NCI-H446 (cell line): ENCODE data around the gene CYTIP.

ENCODE experiments used
- DNase-seq, 2 experiments: peaks; one replicate each; lab custom pipeline; 2025; lab: John Stamatoyannopoulos, UW

Gene CYTIP

DNA sequence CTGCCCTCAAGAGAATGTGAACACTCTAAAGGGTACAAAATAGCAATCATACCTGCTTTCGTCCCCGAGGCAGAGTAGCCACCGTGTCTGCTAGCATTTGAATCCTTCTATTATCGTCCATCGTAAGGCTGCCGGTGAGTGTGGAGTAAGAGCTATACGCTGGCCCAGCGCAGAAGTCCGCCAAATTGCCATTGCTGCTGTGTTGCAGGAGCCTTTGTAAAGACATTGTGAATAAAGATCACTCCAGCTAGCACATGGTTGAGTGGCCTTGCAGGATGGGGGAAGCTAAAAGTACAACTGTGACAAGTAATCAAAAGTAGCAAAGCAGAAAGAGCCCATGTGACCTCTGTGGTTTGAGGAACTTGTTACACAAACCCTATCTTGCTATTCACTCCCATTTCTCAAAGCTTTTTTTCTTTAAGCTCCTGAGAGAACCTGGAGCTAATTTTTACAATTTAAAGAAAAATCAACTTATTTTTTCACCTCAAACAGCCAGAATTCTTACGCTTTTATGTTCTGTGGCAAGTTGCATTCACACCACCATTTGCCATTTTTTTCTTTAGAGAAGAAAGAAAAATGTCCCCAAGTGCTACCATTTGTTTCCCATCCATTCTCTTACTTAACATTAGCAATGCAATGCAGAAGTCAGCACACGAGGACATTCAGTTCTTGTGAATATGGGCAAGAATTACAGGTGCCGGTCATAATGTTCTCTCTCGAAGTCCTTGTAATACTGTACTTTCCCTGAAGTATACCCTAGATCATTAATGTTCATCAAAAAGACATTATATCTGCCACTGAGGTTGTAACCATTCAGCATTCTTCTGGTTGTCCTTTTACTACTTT, at the start of gene CYTIP:
CYTIP (minus strand) TSS at position 295 of the 846 bp plus-strand sequence; CDS start at position 226, 69 bp downstream.
- DNase-seq, result no peak

DNA sequence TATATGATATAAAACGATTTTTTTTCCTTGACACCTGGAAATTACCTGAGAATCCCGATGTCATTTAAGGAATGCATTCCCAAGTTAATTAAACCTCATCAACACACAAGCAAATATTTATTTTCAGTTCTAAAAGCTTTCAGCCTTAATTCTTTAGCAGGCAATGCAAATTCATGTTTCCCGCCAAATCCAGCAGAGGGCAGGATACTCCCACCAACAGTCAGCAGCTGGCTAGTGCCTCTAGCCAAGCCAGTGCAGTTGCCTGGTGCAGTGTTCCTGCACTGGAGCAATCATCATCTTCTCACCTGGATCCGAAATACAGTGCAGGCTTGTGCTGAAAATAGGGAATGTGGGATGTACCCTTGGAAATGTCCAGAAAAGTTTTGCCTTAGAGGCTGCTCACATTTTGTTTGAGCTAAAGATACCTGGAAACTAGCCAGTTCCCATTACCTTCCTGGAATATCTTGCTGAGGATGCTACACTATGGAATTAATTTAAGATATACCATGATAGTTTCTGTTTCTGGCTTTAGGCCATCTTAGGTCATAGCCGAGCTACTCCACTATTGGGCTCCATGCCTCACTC, 48.4 kb upstream of the CYTIP start:
- DNase-seq, result peak; percentile 29 to 77

DNA sequence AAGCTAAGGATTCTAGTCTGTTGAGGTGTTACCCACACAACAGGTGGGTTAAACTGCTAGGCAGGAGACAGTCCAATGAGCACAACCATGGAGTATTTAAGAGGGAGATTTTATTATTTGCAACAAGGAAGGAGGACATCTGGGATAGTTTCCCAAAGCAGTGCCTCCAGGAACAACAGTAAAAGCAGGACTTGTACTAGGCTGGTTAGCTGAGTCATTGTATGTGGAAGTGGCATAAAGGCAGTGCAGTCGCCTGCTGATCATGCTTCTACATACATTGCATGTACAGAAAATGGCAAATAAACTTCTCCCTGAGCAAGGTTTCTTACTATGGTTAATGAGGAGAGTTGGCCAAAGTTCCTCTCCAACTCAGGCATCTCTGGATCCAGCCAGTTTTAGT, 46.1 kb upstream of the CYTIP start:
- DNase-seq, result no peak

DNA sequence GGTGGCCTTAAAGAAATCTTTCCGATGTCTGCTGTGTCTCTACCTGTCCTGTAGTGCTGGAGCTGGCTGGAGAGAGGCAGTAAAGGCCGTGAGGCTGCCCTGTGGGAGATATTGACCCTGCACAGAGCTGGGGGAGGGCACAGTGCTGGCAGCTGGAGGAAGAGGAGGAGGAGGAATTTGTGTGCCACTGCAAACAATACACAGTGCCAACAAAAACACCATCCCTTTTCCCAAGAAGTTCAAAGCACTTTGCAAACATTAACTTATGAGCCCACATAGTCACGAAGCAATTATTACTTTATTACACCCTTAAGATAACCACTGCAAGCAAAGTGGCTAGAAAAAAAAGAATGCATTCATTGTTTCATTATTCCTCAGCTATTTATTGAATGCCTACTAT, 45.0 kb upstream of the CYTIP start:
- no peak for DNase-seq

DNA sequence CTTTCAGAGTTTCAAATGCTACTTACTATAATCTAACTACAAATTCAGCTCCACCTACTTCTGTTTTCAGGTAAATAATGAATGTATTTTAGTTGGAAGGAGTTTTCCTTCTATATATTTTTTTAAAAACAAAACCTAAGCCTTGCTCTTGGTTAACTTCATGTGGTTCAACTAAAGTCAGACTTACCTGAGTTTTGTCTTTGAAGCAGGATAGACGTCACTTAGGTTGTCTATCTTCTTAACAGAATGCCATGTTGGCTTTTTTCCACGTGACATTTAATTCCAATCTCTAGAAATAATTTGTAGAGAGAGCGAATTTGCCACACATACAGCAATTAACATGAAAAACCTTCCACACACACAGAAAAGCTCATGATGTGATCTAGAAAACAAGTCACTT, 43.9 kb upstream of the CYTIP start:
- DNase-seq, result no peak

DNA sequence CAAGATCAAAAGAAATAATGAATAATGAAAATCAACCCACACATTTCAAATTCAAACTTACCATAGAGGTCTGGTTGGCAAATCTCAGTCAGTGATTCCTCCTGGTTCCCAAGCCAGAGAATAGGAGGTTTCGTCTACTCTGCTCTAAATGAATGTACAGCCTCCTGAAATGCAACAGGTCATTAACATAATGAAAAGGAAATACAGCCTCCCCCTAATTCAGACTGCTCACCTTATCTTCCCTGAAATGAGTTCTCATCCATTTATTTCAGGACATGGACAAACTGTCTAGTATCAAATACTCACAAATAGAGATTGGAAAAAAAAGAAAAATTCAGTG, 43.4 kb upstream of the CYTIP start:
- DNase-seq, result no peak

DNA sequence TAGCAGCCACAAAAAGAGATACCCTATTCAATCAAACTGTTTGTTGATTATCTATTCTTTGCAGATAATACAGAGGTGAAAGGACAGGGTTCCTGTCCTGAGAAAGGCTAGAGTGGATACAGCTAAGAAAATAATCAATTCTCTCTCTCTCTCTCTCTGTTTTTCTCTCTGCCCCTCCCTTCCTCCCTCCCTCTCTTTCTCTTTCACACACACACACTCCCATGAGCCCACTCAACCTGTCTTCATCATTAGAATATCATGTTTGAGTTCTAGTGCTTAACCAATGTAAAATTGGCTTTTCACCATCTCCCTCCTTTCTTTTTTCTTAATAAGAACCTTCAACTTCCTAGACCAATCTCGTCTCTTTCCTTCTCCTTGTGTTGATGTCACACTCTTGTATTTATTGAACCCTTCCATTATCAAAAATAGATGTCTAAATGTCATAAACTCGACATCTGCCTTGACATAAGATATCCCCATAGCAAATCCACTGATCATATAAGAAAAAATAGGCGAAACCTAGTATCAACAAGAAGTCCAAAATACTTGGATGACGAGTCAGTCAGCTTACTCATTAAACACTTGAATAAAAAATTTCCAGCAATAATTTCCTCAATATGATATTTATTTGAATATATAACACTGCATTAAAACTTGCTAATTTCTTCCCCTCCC, 42.8 kb upstream of the CYTIP start:
- DNase-seq, result no peak

DNA sequence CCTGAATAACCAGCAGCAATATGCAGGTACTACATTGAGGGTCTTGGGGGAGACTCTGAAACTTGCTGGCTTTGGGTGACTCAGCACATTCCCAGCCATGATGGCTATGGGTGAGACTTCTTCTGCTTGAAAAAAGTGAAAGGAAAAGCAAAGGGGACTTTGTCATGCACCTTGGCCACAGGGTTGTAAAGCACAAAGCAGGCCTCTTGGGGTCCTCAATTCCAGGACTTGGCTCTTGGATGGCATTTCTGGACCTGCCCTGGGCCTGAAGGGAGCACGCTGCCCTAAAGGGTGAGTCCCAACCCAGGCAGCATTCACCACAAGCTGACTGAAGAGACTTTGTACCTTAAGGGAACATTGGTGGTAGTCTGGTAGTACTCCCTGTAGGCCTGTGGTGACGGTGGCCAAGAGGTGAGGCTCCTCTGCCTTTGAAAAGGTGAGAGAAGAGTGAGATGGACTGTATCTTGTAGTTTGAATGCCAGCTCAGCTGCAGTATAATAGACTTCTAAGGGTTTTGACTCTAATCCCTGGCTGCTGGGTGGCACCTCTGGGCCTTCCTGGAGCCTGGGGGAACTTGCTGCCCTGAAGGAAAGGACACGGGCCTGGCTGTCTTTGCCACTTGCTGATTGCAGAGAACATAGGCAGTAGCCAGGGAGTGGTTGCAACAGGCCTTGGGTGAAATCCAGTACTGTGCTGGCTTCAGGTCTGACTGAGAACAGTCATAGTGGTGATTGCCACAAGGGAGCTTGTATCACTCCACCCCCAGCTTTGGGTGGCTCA, 36.5 kb upstream of the CYTIP start:
- DNase-seq, result no peak

DNA sequence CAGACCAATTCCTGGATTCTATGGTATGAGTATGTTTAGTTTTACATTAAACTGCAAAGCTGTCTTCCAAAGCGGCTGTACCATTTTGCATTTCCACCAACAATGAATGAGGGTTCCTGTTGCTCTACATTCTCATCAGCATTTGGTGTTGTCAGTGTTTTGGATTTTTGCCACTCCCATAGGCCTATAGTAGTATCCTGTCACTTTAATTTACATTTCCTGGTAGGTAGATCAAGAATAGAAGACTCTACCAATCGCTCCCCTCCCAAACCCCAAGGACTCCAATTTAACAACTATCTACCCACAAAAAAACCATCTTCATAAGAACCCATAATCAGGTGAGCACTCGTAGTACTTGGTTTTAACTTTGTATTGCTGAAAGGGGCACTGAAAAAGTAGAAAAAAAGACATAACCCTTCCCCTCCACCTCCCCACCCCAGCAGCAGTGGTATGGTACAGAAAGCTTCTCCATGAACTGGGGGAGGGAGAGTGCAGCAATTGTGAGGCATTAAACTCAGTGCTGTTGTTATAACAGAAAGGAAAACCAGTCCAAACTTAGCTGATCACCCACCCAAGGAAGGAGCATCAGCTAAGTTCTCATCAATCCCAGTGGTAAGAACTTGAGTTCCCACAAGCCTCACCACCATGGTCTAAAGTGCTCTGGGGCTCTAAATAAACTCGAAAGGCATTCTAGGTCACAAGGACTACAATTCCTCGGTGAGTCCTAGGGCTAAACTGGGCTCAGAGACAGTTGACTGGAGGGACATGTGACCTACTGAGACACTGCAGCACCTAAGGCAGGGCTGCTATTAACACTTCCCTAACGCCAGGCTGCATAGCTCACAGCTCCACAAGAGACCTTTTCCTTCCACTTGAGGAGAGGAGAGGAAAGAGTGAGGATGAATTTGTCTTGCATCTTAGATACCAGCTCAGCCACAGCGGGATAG, 35.5 kb upstream of the CYTIP start:
- no peak for DNase-seq

DNA sequence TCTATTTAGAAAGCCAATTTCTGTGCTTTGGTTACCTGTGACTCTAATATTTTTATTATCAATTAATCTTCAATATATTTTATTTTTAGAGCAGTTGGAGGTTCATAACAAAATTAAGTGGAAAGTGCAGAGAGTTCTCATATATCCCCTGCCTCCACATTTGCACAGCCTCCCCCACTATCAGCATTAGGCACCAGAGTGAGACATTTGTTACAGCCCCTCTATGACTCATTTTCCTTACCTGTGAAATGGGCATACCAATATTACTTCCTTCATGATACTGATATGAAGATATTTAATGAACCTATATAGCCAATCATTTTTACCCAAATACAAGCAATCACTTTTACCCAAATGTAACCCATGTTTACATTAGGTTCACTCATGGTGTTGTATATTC, 34.0 kb upstream of the CYTIP start:
- DNase-seq, result no peak

DNA sequence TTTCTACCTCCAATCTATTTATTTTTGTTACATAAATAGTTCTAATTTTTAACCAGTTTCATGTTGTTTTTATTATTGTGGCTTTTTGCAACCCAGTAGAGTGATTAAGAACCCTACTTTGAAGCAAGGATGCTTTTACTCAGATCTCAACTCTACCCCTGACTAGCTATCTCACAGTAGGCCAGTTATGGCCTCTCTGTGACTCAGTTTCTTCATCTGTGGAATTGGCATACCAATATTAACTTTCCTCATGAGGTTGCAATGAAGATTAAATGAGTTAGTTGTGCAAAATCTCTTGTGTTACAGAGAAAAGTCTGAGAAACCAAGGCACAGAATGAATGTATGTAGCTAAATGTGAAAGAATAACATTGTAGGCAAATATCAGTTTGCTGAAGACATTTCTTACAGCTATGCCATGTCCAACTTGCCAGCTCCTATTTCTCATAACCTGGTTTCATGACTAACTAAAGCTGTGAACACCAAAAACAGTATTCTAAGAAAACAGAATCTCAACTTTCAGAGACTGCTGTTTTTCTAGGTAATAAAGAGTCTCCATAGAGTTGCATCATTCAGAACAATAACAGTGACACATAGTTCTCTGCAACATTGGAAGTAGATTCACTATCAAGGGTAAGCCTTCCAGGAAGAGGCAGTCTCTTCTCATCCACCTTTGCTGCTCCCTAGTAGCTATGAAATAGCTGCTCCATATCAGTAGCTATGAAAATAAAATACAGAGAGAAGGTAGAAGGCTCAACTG, 33.2 kb upstream of the CYTIP start:
- DNase-seq, result no peak

DNA sequence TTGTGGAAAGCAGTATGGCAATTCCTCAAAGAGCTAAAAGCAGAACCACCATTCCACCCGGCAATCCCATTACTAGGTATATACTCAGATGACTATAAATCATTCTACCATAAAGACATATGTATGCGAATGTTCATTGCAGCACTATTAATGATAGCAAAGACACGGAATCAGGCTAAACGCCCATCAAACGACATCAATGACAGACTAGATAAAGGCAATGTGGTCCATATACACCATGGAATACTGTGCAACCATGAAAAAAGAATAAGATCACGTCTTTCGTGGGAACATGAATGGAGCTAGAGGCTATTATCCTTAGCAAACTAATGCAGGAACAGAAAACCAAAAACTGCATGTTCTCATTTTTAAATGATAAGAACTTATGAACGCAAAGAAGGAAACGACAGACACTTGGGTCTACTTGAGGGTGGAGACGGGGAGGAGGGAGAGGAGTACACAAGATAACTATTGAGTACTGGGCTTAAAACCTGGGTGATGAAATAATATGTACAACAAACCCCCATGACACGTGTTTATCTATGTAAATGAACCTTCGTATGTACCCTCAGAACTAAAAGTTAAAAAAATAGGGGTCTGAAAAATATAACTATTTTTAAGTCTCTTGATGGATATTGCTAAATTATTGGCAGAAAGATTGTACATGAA, 32.0 kb upstream of the CYTIP start:
- DNase-seq, result no peak

DNA sequence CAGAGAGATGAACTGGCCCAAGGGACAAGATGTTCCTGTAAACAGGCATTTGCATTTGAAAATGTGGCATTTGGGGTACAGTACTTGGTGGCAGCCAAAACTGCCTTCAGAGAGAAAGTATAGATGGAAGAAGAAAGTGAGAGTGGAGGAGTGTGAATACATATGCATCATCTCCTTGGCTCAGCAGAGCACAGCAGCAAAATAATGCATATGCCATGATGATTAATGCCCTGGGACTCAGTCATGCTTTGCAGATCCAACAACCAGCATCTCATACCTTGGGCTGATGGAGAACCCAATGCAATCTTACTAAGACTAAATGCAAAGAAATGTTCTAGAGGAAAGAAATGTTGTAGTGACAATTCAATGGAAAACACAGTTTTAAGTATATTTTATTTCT, 29.7 kb upstream of the CYTIP start:
- no peak for DNase-seq

DNA sequence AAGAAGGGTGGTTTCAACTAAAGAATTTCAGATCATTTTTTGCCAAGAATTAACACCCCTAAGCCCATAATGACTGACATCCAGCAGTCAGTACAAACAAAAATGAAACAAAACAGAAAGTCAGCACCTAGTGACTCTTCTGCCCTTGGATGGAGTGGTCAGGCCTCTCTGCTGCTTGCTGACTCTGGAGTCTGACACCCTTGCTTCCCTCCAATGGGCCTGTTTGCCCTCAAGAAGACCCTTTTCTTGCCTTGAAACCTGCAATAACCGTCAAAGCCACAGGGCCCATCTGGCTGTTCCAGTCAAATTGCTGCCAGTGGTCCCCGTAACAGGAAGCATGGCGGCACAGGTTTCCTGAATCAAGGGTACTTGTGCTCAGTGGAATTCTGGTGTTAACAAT, 27.2 kb upstream of the CYTIP start:
- no peak for DNase-seq

DNA sequence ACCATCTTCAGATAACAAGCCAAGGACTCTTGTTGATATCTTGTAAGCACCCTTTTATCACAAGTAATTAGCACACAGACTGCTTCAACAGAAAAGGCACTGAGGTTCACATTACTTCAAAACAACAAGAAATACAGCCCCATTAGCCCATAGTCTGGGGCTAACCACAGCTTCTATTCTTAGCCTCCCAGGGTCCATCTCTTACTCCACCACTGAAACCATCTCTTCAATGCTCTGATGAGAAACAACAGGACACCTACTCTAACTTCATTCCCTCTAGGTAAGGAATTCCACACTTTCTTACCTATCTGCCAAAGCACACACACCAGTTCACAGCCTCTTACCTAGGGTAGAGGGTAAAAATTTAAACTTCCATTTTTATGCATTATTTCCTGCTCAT, 26.4 kb upstream of the CYTIP start:
- no peak for DNase-seq

DNA sequence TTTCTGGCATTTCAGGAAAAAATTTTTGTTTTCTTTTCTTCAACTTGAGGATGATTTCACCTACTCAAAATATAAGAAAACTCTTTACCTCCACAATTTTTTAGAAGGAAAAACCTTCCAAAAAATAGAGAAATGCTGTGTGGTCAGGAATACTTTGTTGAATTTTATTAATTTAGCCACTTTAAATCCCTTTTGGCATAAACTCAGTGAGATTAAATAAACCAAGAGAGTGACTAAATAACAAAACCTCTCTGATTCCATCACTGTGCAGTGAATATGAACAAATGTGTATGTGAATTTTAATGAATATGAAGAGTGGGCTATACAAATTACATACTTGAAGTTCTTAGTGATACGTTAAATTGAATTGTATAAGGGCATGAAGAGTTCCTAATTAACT, 25.8 kb upstream of the CYTIP start:
- DNase-seq, result no peak

DNA sequence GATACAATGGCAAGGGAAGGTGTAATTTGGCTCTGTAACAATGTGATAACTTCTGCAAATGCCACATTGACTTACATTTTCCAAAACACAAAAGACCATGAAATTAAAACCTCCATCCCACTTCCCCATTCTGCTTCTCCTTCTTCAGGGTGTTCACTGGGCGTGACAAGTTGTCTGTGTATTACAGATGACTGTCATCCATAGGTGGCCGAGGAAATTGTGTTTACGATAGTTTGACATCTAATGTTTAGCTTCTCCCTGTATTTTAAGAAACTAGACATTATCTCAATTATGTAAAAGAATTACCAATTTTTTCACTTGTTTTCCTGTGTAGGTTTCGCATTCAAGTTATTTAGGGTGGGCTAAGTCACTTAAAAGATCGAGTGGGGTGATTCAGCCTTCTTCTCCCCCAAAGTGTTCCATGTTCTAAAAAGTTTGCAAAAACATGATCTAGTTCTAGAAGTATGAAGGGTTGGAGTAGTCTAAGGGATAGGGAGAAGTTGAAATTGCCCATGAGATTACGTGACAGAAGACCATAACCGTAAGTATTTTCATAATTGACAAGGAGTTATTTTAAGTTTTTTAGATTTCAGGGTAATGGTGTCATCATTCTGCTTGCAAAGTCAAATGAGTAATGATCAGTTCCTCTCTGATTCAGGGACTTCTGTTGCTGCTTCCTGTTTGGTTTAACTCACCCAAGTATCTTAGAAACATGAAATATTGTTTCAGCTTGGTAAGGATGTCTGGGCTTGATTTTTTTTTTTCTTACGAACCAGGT, 25.2 kb upstream of the CYTIP start:
- DNase-seq, result no peak

DNA sequence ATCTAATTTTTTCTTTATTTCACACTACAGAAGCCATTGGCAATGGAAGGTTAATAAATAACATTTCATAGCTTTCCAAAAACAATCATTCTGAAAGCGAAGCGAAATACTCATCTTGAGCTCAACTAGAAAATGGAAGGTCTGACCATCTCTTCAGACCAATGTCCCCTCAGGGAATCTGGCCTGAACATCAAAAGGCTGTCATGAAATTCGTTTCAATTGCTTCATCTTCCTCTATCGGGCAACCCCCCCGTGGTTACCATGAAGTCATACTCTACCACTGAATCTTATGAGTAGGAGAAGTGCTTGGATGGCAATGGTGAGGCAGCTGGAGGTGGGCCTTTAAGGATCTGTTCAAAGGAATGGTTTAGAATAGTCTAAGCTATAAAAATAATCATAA, 22.9 kb upstream of the CYTIP start:
- no peak for DNase-seq

DNA sequence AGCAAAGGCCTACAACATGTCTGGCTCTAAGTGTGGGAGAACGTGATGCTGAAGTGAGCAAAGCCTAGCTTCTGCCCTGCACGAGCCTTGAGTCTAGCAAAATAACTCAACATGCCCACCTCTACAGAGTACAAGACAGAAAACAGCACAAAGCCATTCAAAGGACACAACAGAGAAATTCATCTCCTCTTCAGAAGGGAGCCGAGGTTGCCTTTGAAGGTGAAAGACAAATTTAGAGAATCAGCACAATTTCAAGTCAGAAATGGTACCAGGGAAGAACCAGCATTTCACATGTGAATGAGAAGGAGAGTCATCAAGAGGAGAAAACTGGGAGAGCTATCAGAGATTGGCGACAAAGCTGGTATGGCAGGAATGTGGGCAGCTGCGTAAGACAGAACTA, 21.7 kb upstream of the CYTIP start:
- no peak for DNase-seq
